HG03039 (cell line): Measurements from ENCODE around the gene KCNK18.
"Not testable (repeated sequence)": the region's sequence is repeated elsewhere in the genome, so short reads cannot be mapped to it uniquely, and the experiment has no call there.

ENCODE experiments used
- ATAC-seq: cut with Tn5 transposase; IDR thresholded peaks from one replicate; pipeline ENCODE4 v1.9.1; 2021; ENCODE audit warnings: mild to moderate bottlenecking, moderate library complexity; ENCODE audit not compliant: unreplicated experiment

Gene KCNK18

GRCh38 chr10:117169480-117169879, 27.8 kb upstream of the KCNK18 start:
- ATAC-seq: no peak

GRCh38 chr10:117170244-117170643, 27.0 kb upstream of the KCNK18 start:
- no peak for ATAC-seq

- peak; percentile 63 for ATAC-seq
These were observed 22.7 kb upstream of the KCNK18 start for GRCh38 chr10:117174439-117175214.

GRCh38 chr10:117175215-117175900, 21.9 kb upstream of the KCNK18 start:
- peak; percentile 28 for ATAC-seq

- ATAC-seq: peak; percentile 49
These were observed 21.3 kb upstream of the KCNK18 start for GRCh38 chr10:117175901-117176534.

- no peak for ATAC-seq
These were observed 19.1 kb upstream of the KCNK18 start for GRCh38 chr10:117178190-117178589.

GRCh38 chr10:117184296-117184695, 13.0 kb upstream of the KCNK18 start:
- no peak for ATAC-seq

- no peak for ATAC-seq
These were observed 12.5 kb upstream of the KCNK18 start for GRCh38 chr10:117184821-117185220.

GRCh38 chr10:117185817-117186216, 11.5 kb upstream of the KCNK18 start:
- ATAC-seq: not testable (repeated sequence)

GRCh38 chr10:117186832-117187615, 10.3 kb upstream of the KCNK18 start:
- no peak for ATAC-seq

- no peak for ATAC-seq
These were observed 8.9 kb upstream of the KCNK18 start for GRCh38 chr10:117188371-117188770.

- no peak for ATAC-seq
These were observed 7.7 kb upstream of the KCNK18 start for GRCh38 chr10:117189557-117189956.

- no peak for ATAC-seq
These were observed 799 bp downstream of the KCNK18 start for GRCh38 chr10:117198088-117198487.

- no peak for ATAC-seq
These were observed 4.5 kb downstream of the KCNK18 start for GRCh38 chr10:117201826-117202225.

GRCh38 chr10:117204316-117204715, 7.0 kb downstream of the KCNK18 start:
- ATAC-seq: no peak

GRCh38 chr10:117212176-117212575, 14.9 kb downstream of the KCNK18 start:
- ATAC-seq: no peak

- ATAC-seq: no peak
These were observed 17.1 kb downstream of the KCNK18 start for GRCh38 chr10:117214401-117214800.

GRCh38 chr10:117215079-117215478, 17.8 kb downstream of the KCNK18 start:
- ATAC-seq: no peak

GRCh38 chr10:117216028-117216427, 18.7 kb downstream of the KCNK18 start:
- ATAC-seq: no peak

- ATAC-seq: peak; percentile 81
These were observed 19.4 kb downstream of the KCNK18 start for GRCh38 chr10:117216611-117217195.
